Adrenal gland (tissue), 5 donors: ENCODE results near the gene CHRNA3.

ENCODE experiments used
- POLR2A ChIP-seq, 2 donors: fragments of 450-650 bp; IDR thresholded peaks; one replicate each; pipeline ENCODE4 v1.6.1; 2017; ENCODE audit warnings: antibody characterized with exemption in 2 of 2, mild to moderate bottlenecking in 2 of 2, moderate library complexity in 1 of 2
- TF ChIP-seq, protein P1 (sequence below), 6 experiments: fragments of 450-650 bp in 4 of 6; fragments of 200-600 bp in 2 of 6; sonication (generic) in 1 of 6; IDR thresholded peaks; 1 replicate in 5 of 6; 2 replicates in 1 of 6; pipeline versions ENCODE4 v1.5.1 to v1.8.0; 2016 to 2021; ENCODE audit warnings: antibody characterized with exemption in 6 of 6, mild to moderate bottlenecking in 2 of 6, moderate library complexity in 1 of 6
- donor health status: DM: no; HTN: no; CAD: no.

DNA sequence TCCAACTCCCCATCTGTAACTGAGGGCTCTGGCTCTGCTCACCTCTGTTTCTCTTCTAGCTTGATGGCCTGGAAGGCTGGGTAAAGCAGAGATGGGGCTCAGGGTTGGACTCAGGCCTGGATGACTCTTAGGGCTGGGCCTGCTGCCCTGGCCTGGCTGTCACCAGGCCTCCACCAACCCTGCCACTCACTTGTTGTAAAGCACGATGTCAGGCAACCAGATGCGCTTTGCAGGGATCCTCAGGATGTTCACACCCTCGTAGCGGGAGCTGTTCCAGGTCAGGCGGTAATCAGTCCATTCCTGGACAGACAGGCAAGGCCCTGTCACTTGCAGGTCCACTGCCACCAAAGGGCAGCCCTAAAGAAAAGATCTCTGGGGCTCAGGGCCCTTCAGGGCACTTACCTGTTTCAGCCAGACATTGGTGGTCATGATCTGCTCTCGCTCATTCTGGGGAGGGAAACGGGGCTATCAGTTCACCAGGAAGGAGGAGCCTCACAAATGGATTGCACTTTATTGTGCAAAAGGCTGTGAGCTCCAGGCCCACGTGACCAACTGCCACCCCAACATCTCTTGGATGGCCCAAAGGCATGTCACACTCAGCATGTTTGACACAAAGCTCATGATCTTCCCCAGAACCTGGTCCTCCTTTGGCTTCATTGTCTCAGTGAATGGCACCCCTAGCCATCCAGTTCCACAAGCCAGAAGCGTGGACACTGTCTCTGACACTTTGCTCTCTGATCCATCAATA lies 10.3 kb upstream of the CHRNA3 start:
- TF ChIP-seq POLR2A (IDR thresholded peaks at IDR 0.05): no peak
- TF ChIP-seq, protein P1, sequence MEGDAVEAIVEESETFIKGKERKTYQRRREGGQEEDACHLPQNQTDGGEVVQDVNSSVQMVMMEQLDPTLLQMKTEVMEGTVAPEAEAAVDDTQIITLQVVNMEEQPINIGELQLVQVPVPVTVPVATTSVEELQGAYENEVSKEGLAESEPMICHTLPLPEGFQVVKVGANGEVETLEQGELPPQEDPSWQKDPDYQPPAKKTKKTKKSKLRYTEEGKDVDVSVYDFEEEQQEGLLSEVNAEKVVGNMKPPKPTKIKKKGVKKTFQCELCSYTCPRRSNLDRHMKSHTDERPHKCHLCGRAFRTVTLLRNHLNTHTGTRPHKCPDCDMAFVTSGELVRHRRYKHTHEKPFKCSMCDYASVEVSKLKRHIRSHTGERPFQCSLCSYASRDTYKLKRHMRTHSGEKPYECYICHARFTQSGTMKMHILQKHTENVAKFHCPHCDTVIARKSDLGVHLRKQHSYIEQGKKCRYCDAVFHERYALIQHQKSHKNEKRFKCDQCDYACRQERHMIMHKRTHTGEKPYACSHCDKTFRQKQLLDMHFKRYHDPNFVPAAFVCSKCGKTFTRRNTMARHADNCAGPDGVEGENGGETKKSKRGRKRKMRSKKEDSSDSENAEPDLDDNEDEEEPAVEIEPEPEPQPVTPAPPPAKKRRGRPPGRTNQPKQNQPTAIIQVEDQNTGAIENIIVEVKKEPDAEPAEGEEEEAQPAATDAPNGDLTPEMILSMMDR (IDR thresholded peaks at IDR 0.05): no peak
